IPS-20b (cell line): ENCODE measurements around the gene SDK1.

Source experiments
- H3K27ac ChIP-seq: one replicate; pipeline ENCODE4 v1.5.1; 2013; ENCODE audit warnings: low read length
- H3K27me3 ChIP-seq: 2 replicates; pipeline ENCODE4 v1.6.1; 2013; ENCODE audit warnings: mild to moderate bottlenecking, low read length, inconsistent platforms; ENCODE audit not compliant: insufficient read depth
- H3K36me3 ChIP-seq: 2 replicates; pipeline ENCODE4 v1.6.1; 2013; ENCODE audit warnings: low read depth, mild to moderate bottlenecking, inconsistent platforms, low read length, moderate library complexity; ENCODE audit not compliant: insufficient read depth
- H3K4me1 ChIP-seq: 2 replicates; pipeline ENCODE4 v1.6.1; 2013; ENCODE audit warnings: mild to moderate bottlenecking, control low read depth, inconsistent platforms, low read length, moderate library complexity; ENCODE audit not compliant: insufficient read depth
- H3K4me3 ChIP-seq: 2 replicates; pipeline ENCODE4 v1.5.1; 2013; ENCODE audit warnings: mild to moderate bottlenecking, low read length, inconsistent platforms
- H3K9ac ChIP-seq: 2 replicates; pipeline ENCODE4 v1.6.1; 2013; ENCODE audit warnings: low read depth, mild to moderate bottlenecking, inconsistent platforms, low read length, moderate library complexity
- H3K9me3 ChIP-seq: 2 replicates; pipeline ENCODE4 v1.6.1; 2013; ENCODE audit warnings: mild to moderate bottlenecking, low read depth, low read length, inconsistent platforms; ENCODE audit not compliant: insufficient read depth

The SDK1 gene

DNA sequence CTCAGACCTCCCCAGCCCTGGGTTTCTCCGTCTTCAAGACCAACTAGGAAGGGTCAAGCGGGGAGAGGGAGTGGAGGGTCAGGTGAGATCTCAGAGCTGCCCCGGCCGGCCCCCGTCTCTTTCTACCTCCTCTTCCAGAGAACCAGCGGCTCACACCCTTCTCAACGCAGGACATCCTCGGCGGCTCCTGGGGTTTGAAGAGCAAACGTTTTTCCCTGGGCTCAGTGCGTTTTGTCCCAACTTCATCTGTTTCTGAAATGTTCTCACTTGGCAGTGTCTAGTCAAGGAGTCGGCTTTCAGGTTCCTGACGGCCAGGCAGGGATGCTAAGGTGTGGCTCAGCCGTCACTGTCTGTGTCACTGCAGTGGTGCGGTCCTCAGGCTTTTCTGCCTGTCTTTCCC lies 964.6 kb downstream of the SDK1 start:
- no peak overlapping the region for H3K4me3 ChIP-seq
- no peak overlapping the region for H3K9ac ChIP-seq
- no peaks in the 10 kb centered on the region for H3K36me3 ChIP-seq
- H3K27me3 ChIP-seq: no peaks in the 10 kb centered on the region
- no peaks in the 10 kb centered on the region for H3K9me3 ChIP-seq
- H3K4me1 ChIP-seq: no peaks in the 10 kb centered on the region
- no peak overlapping the region for H3K27ac ChIP-seq

DNA sequence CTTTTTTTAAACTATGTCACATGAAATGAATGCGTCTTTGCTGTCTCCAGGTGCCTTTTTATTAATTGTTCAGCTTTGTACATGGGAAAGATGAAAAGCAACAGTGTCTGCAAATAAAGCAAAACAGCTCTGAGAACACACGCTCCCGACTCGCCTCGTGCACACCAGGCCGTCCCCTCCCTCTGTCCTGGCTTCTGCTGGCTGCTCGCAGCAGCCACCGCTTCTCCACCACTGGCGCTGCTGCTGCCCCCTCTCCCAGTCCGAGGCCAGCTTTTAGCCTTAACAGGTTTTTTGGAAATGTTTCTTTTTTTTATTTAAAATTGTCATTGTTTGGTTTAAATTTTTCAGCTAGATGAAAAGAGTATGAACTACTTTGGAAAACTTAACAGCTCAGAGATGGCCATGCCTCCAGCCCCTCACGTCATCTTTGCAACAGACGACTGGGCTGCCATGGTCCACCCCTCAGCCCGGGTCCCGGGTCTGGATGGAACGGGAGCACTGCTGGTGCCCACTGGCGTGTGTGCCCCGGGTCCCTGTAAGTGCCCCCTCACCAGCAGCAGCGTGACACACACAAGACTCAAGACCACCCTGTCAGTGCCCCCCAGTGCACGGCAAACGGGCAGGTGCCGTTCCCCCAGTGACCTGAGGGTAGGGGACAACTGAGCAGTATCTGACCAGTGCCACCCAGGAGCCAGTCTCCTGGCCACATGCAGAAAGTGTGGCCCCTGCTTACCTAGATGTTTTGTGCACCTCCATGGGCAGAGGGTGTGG lies 965.4 kb downstream of the SDK1 start:
- no peak overlapping the region for H3K9ac ChIP-seq
- H3K4me1 ChIP-seq: no peaks in the 10 kb centered on the region
- no peaks in the 10 kb centered on the region for H3K36me3 ChIP-seq
- H3K9me3 ChIP-seq: no peaks in the 10 kb centered on the region
- no peak overlapping the region for H3K27ac ChIP-seq
- no peaks in the 10 kb centered on the region for H3K27me3 ChIP-seq
- no peak overlapping the region for H3K4me3 ChIP-seq

DNA sequence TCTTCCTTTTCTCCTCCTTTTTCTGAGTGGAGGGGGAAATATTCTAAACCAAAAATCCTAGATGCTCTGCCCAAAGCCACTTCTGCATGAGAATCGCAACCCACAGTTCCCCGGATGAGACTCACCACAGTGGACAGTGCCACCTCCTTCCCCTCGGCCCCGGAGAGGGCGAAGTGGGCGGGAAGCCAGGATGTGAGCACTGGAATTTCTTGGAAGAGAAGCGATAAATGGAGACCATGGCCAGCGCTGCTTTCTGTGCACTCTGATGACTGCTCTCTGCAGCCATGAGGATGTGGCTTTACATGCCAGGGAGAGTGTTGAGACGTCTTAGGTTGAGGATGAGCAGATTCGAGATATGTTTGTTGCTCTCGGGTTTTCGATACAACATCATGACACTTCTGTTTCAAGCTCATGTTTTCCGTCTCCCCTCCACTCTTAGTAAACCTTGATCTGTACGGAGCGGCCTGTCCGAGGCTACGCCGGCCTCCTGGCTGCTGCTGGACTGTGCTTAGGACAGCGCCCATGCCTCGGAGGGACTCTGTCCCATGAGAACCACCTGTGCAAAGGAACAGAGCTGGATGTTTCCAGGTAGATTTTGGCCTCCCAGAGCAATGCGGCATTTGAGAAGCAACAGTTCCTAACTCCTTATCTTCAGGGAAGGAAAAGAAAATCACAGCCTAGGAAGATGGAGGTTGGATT lies 966.4 kb downstream of the SDK1 start:
- Histone ChIP-seq H3K4me1 (no peaks in the 10 kb centered on the region), H3K27me3 (no peaks in the 10 kb centered on the region), H3K9me3 (no peaks in the 10 kb centered on the region), H3K4me3 (no peak overlapping the region), H3K36me3 (no peaks in the 10 kb centered on the region), H3K27ac (no peak overlapping the region), H3K9ac (no peak overlapping the region)

DNA sequence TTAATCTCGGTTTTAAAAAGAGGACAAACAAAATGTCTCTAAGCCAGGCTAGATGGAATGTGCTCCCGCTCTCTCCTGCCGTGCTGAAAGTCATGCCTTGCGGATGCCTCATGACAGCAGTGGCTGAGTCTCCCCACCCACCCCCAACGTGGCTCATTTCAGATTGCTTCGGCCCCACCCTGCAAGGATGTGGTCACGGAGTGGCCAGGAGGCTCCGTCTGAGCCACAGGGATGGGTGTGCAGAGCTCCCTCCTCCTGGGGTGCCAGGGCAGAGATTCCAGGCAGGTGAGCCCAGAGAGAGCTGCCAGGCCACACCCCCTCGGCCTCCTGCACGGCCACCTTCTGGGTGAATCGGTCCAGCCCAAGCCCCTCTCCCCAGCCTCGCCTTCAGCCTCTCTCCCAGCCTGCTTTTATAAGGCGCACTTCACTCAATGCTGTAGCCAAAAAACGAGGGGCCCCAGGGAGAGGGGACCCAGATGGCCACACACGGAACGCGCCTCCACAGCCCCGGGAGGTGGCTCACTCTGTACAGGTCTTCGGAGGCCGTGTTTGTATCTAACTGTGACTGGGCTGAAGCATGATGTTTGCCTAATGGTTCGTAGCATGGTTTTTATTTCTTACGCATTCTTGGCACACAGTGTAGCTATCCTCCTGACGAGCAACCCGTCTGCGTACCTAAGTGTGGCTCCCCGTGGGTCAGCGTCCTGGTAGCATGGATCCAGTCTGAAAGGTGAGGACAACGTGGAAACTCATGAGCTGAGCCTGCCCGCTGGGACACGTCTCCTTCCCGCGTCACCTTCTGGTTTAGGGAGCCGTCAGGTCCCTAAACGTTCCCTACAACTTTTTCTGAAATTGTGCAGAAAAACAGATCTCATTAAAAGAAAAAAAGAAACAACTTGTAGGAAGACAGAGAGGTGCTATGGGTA lies 967.3 kb downstream of the SDK1 start:
- Histone ChIP-seq H3K9ac (no peak overlapping the region), H3K27ac (no peak overlapping the region), H3K4me3 (no peak overlapping the region), H3K4me1 (no peaks in the 10 kb centered on the region), H3K9me3 (no peaks in the 10 kb centered on the region), H3K36me3 (no peaks in the 10 kb centered on the region), H3K27me3 (no peaks in the 10 kb centered on the region)

DNA sequence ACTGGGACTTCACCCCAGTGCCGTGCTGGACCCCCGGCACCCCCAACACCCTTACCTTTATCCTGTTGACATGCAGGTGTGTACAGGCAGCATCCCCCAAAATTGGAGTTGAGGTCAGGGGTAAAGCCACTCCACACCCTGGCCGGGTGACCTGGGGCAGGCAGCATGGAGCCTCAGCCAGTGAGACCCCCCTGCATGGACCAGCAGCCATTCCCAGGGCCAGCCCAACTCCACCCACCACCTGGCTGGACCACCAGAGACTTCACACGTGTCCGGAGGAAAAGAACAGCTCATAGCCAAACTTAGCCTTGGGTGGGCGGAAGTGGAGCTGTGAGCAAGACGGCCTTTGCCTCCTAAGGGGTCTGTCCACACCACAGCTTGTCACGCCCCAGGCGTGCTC lies 968.0 kb downstream of the SDK1 start:
- no peaks in the 10 kb centered on the region for H3K27me3 ChIP-seq

DNA sequence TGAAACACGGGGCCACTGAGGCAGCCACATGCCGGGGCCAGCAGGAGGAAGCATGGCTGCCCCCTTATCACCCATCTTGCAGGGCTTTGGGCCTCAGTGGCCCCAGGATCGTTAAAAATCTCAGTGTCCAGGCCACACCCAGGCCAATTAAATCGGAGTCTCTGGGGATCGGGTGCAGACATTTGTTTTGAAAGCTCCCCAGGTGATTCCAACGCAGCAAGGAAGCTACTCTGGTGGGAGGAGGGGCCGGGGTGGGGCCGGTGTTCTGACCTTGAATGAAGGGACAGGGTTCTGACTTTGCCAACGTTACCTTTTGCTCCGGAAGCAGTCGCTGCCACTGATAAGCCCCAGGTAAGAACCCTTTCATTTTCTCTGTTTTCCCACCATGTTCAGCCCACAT lies 968.7 kb downstream of the SDK1 start:
- Histone ChIP-seq H3K36me3 (no peaks in the 10 kb centered on the region), H3K4me1 (no peaks in the 10 kb centered on the region), H3K9ac (no peak overlapping the region), H3K27ac (no peak overlapping the region), H3K9me3 (no peaks in the 10 kb centered on the region), H3K4me3 (no peak overlapping the region), H3K27me3 (no peaks in the 10 kb centered on the region)

More for the DNA sequence above, 968.0 kb downstream of the SDK1 start:
- H3K4me3 ChIP-seq: no peak overlapping the region
- no peak overlapping the region for H3K9ac ChIP-seq
- no peaks in the 10 kb centered on the region for H3K4me1 ChIP-seq
- H3K9me3 ChIP-seq: no peaks in the 10 kb centered on the region
- no peak overlapping the region for H3K27ac ChIP-seq
- no peaks in the 10 kb centered on the region for H3K36me3 ChIP-seq

DNA sequence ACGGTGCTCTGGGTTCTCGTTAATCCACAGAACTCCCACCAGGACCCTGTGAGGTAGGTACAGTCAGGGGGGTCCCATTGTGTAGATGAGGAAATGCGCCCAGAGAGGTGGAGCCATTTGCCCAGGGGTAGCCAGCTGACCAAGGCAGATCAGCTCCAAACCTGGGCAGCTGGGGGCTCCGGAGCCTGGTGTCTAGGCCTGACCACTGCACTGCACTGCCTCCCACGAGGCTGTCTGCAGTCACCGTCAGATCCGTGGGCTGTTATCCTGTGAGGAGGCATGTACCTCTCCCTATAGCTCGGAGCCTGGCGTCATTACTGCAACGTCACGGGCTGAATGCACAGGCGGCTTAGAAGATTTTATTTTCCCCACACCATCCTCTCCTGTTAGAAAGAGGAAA lies 969.2 kb downstream of the SDK1 start:
- no peak overlapping the region for H3K27ac ChIP-seq
- no peaks in the 10 kb centered on the region for H3K36me3 ChIP-seq
- H3K27me3 ChIP-seq: no peaks in the 10 kb centered on the region
- no peak overlapping the region for H3K4me3 ChIP-seq
- H3K9me3 ChIP-seq: no peaks in the 10 kb centered on the region
- no peak overlapping the region for H3K9ac ChIP-seq
- no peaks in the 10 kb centered on the region for H3K4me1 ChIP-seq

DNA sequence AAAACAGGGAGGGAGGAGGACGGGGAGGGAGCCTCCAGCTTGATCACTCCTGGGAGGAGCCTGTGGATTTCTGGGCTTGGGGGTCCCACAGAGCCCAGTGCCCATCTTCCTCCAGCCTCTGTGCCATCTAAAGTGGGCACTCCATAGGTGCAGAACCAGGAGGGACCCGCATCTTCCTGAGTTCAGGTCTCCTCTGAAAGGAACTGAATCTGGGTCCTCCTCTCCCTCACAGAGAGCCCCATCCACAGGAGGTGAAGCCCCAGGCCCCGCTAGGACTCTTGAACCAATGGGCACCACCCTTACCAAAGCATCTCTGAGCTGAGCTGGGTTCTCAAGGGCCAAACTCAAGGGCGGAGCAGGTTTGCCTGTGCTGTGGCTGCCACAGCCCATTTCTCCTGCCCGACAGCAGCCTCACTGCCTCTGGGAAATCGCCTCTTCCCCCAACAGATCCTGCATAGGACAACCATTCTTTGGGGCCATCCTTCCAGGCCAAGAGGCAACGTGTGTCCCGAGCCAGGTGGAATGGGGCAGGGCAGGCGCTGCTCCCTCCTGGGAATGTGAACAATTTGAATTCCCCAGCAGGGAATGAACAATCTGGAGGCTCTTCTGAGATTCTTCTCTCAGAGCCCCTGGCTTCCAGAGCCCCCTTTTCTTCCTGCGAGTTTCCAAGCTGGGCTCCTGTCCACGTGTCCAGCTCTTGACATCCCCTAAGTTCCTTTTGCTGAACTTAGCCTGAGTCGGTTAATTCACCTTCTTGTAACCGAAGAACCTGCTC lies 970.1 kb downstream of the SDK1 start:
- no peaks in the 10 kb centered on the region for H3K27me3 ChIP-seq
- no peak overlapping the region for H3K4me3 ChIP-seq
- H3K9me3 ChIP-seq: no peaks in the 10 kb centered on the region

DNA sequence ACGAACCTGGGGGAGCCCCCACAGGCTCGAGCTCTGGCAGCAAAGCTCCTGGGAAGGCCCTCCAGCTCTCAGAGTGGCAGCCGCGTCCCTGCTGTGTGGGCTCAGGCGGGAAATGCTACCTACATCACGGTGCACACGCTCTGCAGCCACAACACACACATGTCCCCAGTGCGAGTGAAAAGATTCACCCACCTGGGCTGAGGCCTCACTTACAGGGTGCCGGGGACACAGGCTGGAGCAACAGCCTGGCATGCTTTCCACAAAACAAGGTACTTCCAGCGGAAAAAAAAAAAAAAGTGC lies 970.6 kb downstream of the SDK1 start:
- Histone ChIP-seq H3K27me3 (no peaks in the 10 kb centered on the region), H3K4me1 (no peaks in the 10 kb centered on the region), H3K4me3 (no peak overlapping the region), H3K9ac (no peak overlapping the region), H3K9me3 (no peaks in the 10 kb centered on the region), H3K36me3 (no peaks in the 10 kb centered on the region), H3K27ac (no peak overlapping the region)

More for the DNA sequence above, 970.1 kb downstream of the SDK1 start:
- Histone ChIP-seq H3K9ac (no peak overlapping the region), H3K4me1 (no peaks in the 10 kb centered on the region), H3K27ac (no peak overlapping the region), H3K36me3 (no peaks in the 10 kb centered on the region)

DNA sequence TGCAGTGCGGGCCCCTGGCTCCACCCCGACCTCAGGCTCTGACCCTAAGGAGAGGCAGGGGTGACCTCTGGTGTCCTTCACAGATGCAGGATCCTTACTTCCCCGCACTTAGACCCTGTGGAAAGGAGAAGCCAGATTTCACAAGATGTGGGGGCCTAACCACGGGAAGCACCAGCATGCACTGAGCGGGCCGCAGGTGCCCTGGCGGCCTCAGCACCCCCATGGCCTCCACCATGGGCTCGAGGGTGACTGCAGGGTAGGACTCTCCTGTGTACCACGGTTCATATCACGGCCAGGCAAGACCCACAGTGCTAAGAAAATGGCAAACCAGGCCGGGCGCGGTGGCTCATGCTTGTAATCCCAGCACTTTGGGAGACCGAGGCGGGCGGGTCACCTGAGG lies 971.1 kb downstream of the SDK1 start:
- no peaks in the 10 kb centered on the region for H3K4me1 ChIP-seq
- H3K27ac ChIP-seq: no peak overlapping the region
- H3K9ac ChIP-seq: no peak overlapping the region
- no peak overlapping the region for H3K4me3 ChIP-seq
- H3K9me3 ChIP-seq: no peaks in the 10 kb centered on the region
- H3K27me3 ChIP-seq: no peaks in the 10 kb centered on the region
- H3K36me3 ChIP-seq: no peaks in the 10 kb centered on the region

DNA sequence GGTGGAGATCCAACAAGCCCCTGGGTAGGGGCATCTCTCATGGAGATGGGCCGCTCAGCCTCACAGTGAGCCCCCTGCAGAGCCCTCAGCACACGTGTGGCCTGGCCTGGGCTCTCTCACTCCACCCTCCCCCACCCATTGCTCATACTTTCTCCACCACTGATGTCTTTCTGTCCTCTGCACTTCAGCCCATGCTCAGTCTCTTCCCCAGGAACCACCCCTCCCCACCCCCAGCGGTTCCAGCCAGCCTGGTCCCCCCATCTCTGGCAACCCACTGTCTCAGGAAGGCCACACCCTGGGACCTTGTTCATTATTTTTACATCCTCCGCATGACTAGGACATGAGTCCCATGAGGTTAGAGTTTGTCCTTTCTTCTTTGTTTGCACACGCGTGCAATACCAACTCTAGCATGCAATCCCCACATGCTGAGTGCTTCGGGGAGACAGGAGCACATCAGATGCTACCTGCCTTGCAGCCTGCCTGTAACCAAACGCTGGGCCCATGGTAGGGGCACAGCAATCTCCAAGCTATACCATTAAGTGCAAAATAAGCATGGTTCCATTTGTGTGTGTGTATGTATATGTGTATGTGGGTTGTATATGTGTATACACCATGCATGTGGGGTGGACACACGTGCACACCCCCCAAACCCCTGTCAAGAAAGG lies 972.6 kb downstream of the SDK1 start:
- no peaks in the 10 kb centered on the region for H3K36me3 ChIP-seq
- no peak overlapping the region for H3K27ac ChIP-seq
- H3K9me3 ChIP-seq: no peaks in the 10 kb centered on the region
- no peak overlapping the region for H3K4me3 ChIP-seq
- H3K27me3 ChIP-seq: no peaks in the 10 kb centered on the region
- no peak overlapping the region for H3K9ac ChIP-seq
- H3K4me1 ChIP-seq: no peaks in the 10 kb centered on the region
